CD4-positive, alpha-beta T cell treated with Interleukin-4 for 1 hour (primary cell): ENCODE results near the gene TAF4.

Experiments
- DNase-seq, 2 donors: peaks; one replicate each; pipeline ENCODE4 v3.0.0-alpha.2; 2020 to 2022

The TAF4 gene

DNA sequence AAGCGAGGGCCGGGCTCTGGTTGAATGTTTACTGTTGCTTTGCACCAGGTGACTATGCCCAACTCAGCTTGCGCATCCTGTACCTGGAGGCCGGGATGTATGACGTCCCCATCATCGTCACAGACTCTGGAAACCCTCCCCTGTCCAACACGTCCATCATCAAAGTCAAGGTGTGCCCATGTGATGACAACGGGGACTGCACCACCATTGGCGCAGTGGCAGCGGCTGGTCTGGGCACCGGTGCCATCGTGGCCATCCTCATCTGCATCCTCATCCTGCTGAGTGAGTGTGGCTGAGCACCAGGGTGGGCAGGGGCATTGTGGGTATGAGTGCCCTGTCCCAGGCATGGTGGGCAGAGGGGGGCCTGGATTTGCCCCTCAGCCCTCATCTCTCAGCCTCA is 136.1 kb downstream of the TAF4 start:
- DNase-seq: no peak

DNA sequence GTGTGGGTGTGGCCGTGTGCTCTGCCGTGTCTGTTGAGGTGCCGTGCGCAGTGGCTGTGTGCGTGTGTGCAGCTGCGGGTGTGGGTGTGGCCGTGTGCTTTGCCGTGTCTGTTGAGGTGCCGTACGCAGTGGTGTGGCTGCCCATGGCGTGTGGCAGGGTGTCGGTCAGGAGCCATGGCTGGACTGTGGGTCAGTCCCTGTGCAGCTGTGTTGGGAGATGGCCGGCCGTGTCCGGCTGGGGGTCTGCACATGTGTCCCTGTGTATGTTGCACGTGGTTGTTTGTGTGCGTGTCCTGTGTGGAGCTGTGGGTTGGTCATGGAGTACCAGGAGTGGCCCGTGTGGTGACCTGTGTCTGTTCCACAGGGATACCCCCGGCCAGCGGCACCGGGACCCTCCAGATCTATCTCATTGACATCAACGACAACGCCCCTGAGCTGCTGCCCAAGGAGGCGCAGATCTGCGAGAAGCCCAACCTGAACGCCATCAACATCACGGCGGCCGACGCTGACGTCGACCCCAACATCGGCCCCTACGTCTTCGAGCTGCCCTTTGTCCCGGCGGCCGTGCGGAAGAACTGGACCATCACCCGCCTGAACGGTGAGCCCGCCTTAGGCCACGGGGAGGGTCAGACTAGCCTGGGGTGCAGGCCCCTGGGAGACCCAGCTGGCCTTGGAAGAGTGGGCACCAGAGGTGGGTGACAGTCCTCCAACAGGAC is 137.7 kb downstream of the TAF4 start:
- DNase-seq: no peak

DNA sequence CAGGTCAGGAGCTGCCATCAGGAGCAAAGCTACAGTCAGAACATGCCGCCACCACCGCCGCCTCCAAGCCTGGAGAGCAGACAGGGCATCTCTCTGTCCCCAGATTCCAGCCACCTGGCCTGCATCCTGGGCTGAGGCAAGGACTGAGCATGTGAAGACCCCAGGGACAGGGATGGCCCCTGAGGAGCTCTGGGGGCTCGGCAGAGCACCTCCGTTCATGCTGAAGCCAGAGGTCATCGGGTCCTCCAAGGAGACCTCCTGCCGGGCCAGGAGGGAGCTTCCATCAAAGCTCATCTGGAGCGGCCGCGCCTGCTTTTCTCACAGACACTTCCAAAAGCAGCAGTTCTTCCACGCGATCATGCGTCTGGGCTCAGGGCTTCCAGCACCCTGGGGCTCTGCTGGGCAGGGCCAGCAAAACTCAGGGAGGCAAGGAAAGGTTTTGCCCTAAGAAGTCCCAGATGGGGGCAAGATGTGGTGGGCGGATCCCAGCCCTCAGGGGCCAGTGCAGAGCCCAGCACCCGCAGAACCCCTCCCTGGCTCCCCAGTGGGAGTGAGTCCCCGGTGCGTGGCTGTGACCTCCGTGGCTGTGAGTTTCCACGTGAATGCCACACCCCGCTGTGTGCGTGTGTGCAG is 138.4 kb downstream of the TAF4 start:
- no peak for DNase-seq

DNA sequence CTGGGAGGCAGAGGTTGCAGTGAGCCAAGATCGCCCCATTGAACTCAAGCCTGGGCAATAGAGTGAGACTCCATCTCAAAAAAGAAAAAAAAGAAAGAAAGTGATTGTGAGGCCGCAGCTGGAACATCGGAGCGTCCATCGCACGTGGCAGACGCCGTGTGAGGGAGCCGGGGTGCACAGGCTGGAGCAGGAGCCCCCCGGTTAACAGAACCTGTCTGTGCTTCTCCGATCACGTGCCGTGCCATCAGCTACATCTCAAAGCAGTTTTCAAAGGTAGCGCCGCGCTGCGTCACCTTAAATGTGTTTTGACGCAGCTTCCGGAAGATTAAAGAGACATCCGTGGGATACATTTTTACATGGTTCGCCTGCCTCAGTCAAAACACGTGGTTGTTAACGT is 138.9 kb downstream of the TAF4 start:
- no peak for DNase-seq

DNA sequence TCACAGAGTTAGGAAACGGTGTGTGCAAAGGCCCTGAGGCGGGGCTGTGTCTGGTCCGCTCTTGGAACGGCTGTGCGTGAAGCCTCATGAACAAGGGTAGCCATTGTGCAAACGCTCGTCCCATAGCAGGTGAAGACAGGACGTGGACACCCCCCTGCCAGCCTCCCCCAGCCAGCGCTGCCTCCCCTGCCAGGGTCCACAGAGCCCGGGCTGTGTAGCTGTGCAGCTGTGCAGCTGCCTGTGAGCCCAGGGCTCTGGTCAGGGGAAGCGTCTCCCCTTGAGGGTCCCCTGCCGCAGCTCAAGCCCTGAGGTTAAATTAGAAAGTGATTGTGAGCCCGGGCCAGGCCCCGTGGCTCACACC is 139.4 kb downstream of the TAF4 start:
- DNase-seq: no peak

DNA sequence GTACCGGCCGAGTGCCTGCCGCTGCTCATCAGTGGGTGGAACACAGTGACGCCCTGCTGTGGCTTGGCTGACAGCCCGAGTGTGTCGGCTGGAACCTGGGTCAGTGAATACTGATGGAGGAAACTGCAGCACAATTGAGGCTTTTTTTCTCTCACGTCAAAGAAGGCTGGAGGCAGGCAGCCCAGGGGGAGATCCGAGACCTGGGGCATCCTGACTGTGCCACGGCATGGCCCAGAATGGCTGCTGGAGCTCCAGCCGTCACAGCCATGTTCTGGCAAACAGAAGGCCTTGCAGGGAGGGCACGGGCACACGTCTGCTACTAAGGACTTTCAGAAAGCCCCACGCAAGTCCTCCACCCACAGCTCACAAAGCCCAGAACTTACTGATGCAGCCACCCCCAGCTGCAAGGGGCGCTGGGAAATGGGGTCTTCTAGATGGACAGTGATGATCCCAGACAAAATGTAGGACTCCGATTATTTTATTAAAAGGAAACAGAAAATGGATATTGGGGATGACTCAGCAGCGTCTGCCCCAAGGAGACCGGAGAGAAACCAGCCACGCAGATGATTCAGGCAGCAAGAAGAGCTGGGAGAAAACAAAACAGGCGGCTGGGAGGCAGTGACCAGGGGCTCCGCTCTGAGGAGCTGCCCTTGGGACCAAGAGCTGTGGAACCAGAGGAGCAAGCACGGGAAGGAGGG is 140.0 kb downstream of the TAF4 start:
- DNase-seq: no peak

DNA sequence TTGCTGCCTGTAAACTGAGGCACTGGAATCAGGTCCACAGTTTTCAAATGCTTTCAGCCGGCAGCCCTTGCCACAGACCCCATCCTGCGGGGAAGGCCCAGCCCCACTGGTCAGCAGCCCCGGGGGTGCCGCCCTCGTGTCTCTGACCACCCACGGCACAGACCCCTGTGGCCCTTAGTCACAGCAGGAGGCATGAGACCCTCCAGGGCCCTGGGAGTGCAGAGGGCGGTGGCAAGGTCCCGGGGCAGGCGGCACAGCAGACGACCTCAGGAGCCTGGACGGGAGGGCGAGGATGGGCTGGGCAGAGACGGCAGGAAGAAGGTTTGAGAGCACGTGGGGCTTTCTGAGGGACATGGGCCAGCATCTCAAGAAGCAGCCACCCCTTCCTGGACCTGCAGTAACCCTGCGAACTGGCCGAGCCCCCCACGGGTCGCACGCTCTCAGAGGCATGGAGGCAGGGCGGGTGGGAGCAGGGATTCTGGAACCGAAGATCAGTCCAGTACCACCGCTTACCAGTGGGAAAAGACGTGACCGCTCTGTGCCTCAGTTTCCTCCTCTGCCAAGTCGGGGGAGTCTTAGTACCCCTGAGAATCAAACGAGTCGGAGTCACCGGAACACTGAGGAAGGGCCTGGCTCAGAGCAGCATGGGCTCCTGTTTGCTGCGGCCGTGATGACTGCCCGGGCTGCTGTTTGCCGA is 140.7 kb downstream of the TAF4 start:
- DNase-seq: no peak
